Lung (tissue), 12 donors: ENCODE measurements around the gene ERI3. TPM values are rescaled to one million over a fixed set of nuclear protein-coding genes. Genes with fewer than 3 reads are reported as not detected.

Experiments used
- ATAC-seq: fragments of 200-7000 bp; cut with Tn5 transposase; one replicate; pipeline ENCODE4 v1.9.1; 2020; ENCODE audit warnings: moderate number of reproducible peaks; ENCODE audit not compliant: insufficient read depth, low FRiP score
- DNase-seq, 3 donors: peaks; one replicate each; pipeline ENCODE4 v3.0.0-alpha.2; 2013 to 2017
- H3K27ac ChIP-seq, 2 donors: one replicate each; pipeline ENCODE4 v1.5.1; 2013; ENCODE audit warnings: mild to moderate bottlenecking in 2 of 2, moderate library complexity in 2 of 2, control low read depth in 1 of 2, inconsistent platforms in 1 of 2, low read depth in 1 of 2, low read length in 1 of 2
- H3K27me3 ChIP-seq, 3 donors: one replicate each; pipeline ENCODE4 v1.5.1; 2013; ENCODE audit warnings: low read length in 2 of 3; ENCODE audit not compliant: control insufficient read depth in 3 of 3, insufficient read depth in 3 of 3
- H3K36me3 ChIP-seq, 4 donors: one replicate each; pipeline ENCODE4 v1.5.1; 2013; ENCODE audit warnings: low read length in 4 of 4, mild to moderate bottlenecking in 1 of 4, moderate library complexity in 1 of 4; ENCODE audit not compliant: control insufficient read depth in 4 of 4, insufficient read depth in 4 of 4
- H3K4me1 ChIP-seq, 5 donors: one replicate each; pipeline ENCODE4 v1.5.1; 2013; ENCODE audit warnings: low read length in 5 of 5, mild to moderate bottlenecking in 2 of 5, moderate library complexity in 1 of 5; ENCODE audit not compliant: control insufficient read depth in 5 of 5, insufficient read depth in 5 of 5
- H3K4me3 ChIP-seq: one replicate; pipeline ENCODE4 v1.5.1; 2013; ENCODE audit warnings: mild to moderate bottlenecking, control low read depth, moderate library complexity
- H3K9ac ChIP-seq, 2 donors: one replicate each; pipeline ENCODE4 v1.5.1; 2013; ENCODE audit warnings: low read length in 2 of 2, control low read depth in 1 of 2; ENCODE audit not compliant: insufficient read depth in 1 of 2
- H3K9me3 ChIP-seq, 4 donors: one replicate each; pipeline ENCODE4 v1.5.1; 2013; ENCODE audit warnings: low read length in 3 of 4, mild to moderate bottlenecking in 1 of 4, moderate library complexity in 1 of 4; ENCODE audit not compliant: control insufficient read depth in 4 of 4, insufficient read depth in 3 of 4
- WGBS, 2 donors: extraction: QIAGEN DNeasy Blood & Tissue Kit; methylation state at CpG; one replicate each; pipeline ENCODE4 v1.1.7; 2013; 5-methylcytosine and 5-hydroxymethylcytosine counted together
- polyA plus RNA-seq, 2 donors: library from polyadenylated mRNA; stranded (reverse); fragments of 200-250 nt; gene quantifications; one replicate each; pipeline ENCODE4 v1.2.1, GENCODE V29; 2013
- total RNA-seq, 2 donors: library from RNA; depleted of rRNA in 1 of 2; stranded (reverse); fragments of >200 nt in 1 of 2; gene quantifications; one replicate each; pipeline ENCODE4 v1.2.1, GENCODE V29; 2014 to 2021
- TF ChIP-seq, protein P1 (sequence below): IDR thresholded peaks from 2 replicates; pipeline ENCODE4 v1.5.1; 2012; ENCODE audit warnings: mild to moderate bottlenecking; ENCODE audit errors: control extremely low read depth, extremely low read depth
- donor health status: control.
- donor health status: control.
- donor health status: Bipolar disorder and iron deficiency.
- donor health status: healthy.
- donor health status: DM: yes; HTN: yes; CAD: no.

The ERI3 gene
- total and polyA plus RNA-seq, 4 donors = 26.6 to 56.2 (median 40.8) TPM

DNA sequence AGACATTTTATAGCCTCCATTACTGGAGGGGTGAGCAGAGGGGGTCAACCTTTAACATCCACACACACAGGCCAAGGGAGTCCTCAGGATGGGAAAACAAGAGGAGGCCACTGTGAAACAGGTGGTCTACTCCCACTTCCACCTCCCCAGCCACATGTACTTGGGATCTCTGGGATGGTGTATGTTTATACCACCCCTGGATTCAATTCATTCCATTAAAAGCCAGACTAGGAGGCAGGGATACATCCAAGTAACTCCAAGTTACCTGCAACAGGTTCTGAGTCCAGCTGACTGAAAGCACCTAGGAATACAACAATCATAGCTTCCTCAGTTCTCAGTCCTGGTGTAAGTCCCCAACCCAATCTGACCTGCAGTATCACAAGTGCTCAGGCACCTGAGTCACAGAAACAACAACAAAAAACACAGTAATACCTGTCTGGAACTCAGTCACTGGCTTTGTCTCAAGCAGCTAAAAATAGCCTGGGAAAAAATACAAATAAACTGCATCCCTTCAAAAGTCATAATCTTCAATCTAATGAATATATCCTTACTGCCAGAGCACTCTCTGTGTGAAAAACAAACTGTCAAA, 9.8 kb downstream of the ERI3 start:
- ATAC-seq (no peak), DNase-seq (no peak)
- Histone ChIP-seq H3K4me3 (no peak overlapping the region), H3K36me3 (peaks cover 0 to 10% (median 3%) of the 10 kb centered on the region in 4 donors), H3K9me3 (no peaks in the 10 kb centered on the region), H3K9ac (no peak overlapping the region), H3K27me3 (no peaks in the 10 kb centered on the region), H3K27ac (no peak overlapping the region), H3K4me1 (peaks cover 0 to 20% (median 5%) of the 10 kb centered on the region in 5 donors)
- TF ChIP-seq, protein P1, sequence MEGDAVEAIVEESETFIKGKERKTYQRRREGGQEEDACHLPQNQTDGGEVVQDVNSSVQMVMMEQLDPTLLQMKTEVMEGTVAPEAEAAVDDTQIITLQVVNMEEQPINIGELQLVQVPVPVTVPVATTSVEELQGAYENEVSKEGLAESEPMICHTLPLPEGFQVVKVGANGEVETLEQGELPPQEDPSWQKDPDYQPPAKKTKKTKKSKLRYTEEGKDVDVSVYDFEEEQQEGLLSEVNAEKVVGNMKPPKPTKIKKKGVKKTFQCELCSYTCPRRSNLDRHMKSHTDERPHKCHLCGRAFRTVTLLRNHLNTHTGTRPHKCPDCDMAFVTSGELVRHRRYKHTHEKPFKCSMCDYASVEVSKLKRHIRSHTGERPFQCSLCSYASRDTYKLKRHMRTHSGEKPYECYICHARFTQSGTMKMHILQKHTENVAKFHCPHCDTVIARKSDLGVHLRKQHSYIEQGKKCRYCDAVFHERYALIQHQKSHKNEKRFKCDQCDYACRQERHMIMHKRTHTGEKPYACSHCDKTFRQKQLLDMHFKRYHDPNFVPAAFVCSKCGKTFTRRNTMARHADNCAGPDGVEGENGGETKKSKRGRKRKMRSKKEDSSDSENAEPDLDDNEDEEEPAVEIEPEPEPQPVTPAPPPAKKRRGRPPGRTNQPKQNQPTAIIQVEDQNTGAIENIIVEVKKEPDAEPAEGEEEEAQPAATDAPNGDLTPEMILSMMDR = no peak

DNA sequence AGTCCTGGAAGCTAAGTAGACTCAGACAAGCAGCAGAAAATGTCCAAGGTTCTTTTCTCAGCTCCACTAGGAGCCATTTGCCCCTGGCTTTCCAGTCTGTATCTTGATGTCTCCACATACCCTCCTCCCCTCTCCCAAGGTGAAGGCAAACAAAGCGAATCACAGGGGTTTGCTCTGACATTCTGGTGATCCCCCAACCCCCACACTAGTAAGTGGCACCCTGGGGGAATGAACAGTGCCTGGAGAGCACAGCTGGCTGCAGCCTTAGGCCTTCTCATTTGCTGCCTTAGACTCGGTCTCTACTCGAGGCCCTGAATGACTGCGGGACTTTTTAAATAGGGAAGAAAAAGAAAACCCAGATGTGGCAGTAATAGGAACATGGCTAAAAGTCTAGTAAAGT, 15.3 kb downstream of the ERI3 start:
- Histone ChIP-seq H3K9me3 (peaks cover 0 to 6% (median 0%) of the 10 kb centered on the region in 4 donors), H3K27me3 (no peaks in the 10 kb centered on the region), H3K27ac (no peak overlapping the region), H3K4me1 (peaks cover 0 to 1% (median 0%) of the 10 kb centered on the region in 5 donors), H3K9ac (no peak overlapping the region), H3K4me3 (no peak overlapping the region), H3K36me3 (peaks cover 11 to 33% (median 20%) of the 10 kb centered on the region in 4 donors)
- TF ChIP-seq, protein P1 = no peak
- WGBS, 2 donors = 87 to 98% methylated on average over 4 of the region's 4 CpGs
- DNase-seq (no peak), ATAC-seq (no peak)

DNA sequence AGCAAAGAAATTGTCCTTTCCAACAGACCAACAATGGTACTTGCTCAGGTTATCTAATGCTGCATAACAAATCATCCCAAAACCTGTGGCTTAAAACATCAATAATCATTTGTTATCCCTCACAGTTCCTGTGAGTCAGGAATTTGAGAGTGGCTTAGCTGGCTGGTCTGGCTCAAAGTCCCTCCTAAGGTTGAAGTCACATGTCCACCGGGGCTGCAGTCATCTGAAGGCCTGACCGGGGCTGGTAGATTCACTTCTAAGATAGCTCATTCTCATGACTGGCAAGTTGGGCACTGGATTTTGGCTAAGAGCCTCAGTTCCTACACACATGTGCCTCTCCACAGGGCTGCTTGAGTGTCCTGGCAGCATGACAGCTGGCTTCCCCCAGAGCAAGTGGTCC, 16.9 kb downstream of the ERI3 start:
- Histone ChIP-seq H3K9ac (no peak overlapping the region), H3K36me3 (peaks cover 11 to 36% (median 23%) of the 10 kb centered on the region in 4 donors), H3K27ac (no peak overlapping the region), H3K27me3 (no peaks in the 10 kb centered on the region), H3K4me3 (no peak overlapping the region), H3K9me3 (peaks cover 0 to 6% (median 0%) of the 10 kb centered on the region in 4 donors), H3K4me1 (no peaks in the 10 kb centered on the region)
- TF ChIP-seq, protein P1 = no peak
- WGBS, 2 donors = 89 to 97% methylated on average over 2 of the region's 2 CpGs
- no peak for DNase-seq
- ATAC-seq = no peak

DNA sequence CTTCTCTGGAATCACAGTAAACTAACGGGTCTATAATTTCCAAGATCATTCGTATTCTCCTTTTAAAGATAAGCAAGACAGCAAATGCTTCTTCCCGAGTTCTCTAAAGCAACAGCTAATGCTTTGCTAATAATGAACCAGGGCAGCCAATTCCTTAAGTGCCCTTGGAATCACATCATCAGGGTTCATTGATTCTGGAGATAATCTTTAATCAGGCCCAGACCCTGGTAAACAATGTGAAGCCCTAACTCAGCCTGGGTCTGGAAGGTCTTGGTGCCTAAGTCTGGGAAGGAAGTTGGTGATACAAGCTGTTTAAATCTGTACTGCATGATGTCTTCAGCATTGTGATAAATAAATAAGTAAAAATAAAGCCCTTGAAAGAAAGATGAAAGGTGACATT, 18.4 kb downstream of the ERI3 start:
- no peaks in the 10 kb centered on the region for H3K4me1 ChIP-seq
- WGBS, 2 donors = 86 to 91% methylated on average over 3 of the region's 3 CpGs
- no peak for ATAC-seq
- TF ChIP-seq, protein P1 = no peak
- no peak overlapping the region for H3K27ac ChIP-seq
- H3K36me3 ChIP-seq = peaks cover 11 to 31% (median 25%) of the 10 kb centered on the region in 4 donors
- no peak overlapping the region for H3K4me3 ChIP-seq
- H3K27me3 ChIP-seq = no peaks in the 10 kb centered on the region
- peaks cover 0 to 6% (median 0%) of the 10 kb centered on the region in 4 donors for H3K9me3 ChIP-seq
- DNase-seq = no peak
- H3K9ac ChIP-seq = no peak overlapping the region
